Transverse colon (tissue), 4 donors: Measurements from ENCODE around the gene ZNF248. TPM values are rescaled to one million over a fixed set of nuclear protein-coding genes. Genes with fewer than 3 reads are reported as not detected.

Source experiments
- DNase-seq: peaks from one replicate; pipeline ENCODE4 v3.0.0-alpha.2; 2019
- H3K27ac ChIP-seq, 4 donors: fragments of 200-600 bp; sonication (generic); 2 replicates each; pipeline ENCODE4 v1.5.1; 2016 to 2018; ENCODE audit warnings: inconsistent platforms in 4 of 4
- H3K27me3 ChIP-seq: fragments of 200-600 bp; sonication (generic); 2 replicates; pipeline ENCODE4 v1.5.1; 2017; ENCODE audit warnings: inconsistent platforms
- H3K36me3 ChIP-seq, 4 donors: fragments of 200-600 bp; sonication (generic); 2 replicates each; pipeline ENCODE4 v1.5.1; 2017 to 2019; ENCODE audit warnings: inconsistent platforms in 4 of 4
- H3K4me1 ChIP-seq, 4 donors: fragments of 200-600 bp; sonication (generic); 2 replicates each; pipeline ENCODE4 v1.5.1; 2017 to 2020; ENCODE audit warnings: inconsistent platforms in 4 of 4
- H3K4me3 ChIP-seq, 4 donors: fragments of 200-600 bp; sonication (generic); 1 replicate in 1 of 4; 2 replicates in 3 of 4; pipeline versions ENCODE4 v1.5.1 to v1.6.1; 2017 to 2019; ENCODE audit warnings: inconsistent platforms in 4 of 4
- H3K9me3 ChIP-seq, 2 donors: fragments of 200-600 bp; sonication (generic); 2 replicates each; pipeline ENCODE4 v1.5.1; 2017 to 2019; ENCODE audit warnings: inconsistent platforms in 2 of 2
- EP300 ChIP-seq: sonication (generic); formaldehyde crosslinking; IDR thresholded peaks from one replicate; pipeline ENCODE4 v1.6.1; 2017; ENCODE audit warnings: antibody characterized with exemption, low read depth
- POLR2A ChIP-seq: fragments of 450-650 bp; IDR thresholded peaks from one replicate; pipeline ENCODE4 v1.6.1; 2016; ENCODE audit warnings: antibody characterized with exemption, mild to moderate bottlenecking, moderate library complexity
- POLR2AphosphoS5 ChIP-seq, 3 donors: sonication (generic); formaldehyde crosslinking; IDR thresholded peaks; one replicate each; pipeline ENCODE4 v1.6.1; 2016; ENCODE audit warnings: antibody characterized with exemption in 3 of 3
- WGBS, 2 donors: methylation state at CpG; one replicate each; pipeline ENCODE4 v1.1.5; 2018; ENCODE audit warnings: low coverage in 1 of 2; 5-methylcytosine and 5-hydroxymethylcytosine counted together
- in situ Hi-C, 4 donors: fragments of 200-750 bp; cut with MboI; loops; one replicate each; pipeline versions ENCODE4 v1.15.0 to v1.15.1; 2017; ENCODE audit warnings: low sequenced_read_pairs in 3 of 4, low pct_ligation_motif_present in 1 of 4, low pct_unique_long_range_greater_than_20kb in 1 of 4
- intact Hi-C: fragments of 100-400 bp; cut with DNase I; formaldehyde crosslinking; loops from one replicate; pipeline ENCODE4 v1.15.1; 2023; ENCODE audit warnings: low total_unique reads
- total RNA-seq, 4 donors: library from RNA; depleted of rRNA; stranded (reverse); fragments of >200 nt; gene quantifications; one replicate each; pipeline ENCODE4 v1.1.0, GENCODE V29; 2016
- TF ChIP-seq, protein P1 (sequence below), 5 experiments: fragments of 200-600 bp in 3 of 5; fragments of 450-650 bp in 2 of 5; sonication (generic) in 3 of 5; IDR thresholded peaks; 1 replicate in 2 of 5; 2 replicates in 3 of 5; pipeline ENCODE4 v1.5.1; 2016 to 2017; ENCODE audit warnings: antibody characterized with exemption in 5 of 5, inconsistent platforms in 3 of 5, mild to moderate bottlenecking in 2 of 5, moderate library complexity in 1 of 5

The ZNF248 gene
- total RNA-seq, 4 donors from 2014 or later: 13.8 to 24.7 (median 19.1) TPM

DNA sequence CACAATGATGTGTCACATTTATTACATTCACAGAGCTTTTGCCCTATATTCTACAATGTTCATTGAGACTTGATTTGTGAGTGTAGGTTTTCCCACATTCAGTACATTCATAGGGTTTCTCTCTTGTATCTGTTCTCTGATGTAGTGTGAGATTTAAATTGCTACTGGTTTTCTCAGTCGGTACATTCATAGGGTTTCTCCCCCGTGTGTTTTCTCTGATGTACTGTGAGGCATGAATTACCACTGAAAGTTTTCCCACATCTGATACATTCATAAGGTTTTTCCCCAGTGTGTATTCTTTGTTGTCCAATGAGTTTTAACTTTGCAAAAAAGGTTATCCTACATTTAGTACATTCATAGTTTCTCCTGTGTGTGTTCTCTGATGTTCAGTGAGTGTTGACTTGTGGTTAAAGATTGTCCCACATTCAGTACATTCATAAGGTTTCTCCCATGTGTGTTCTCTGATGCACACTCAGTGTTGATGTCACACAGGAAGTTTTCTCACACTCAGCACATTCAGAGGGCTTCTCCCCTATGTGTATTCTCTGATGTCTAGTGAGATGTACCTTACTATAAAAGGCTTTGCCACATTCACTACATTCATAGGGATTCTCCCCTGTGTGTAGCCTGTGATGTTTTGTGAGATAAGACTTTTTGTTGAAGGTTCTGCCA is 63.0 kb downstream of the ZNF248 start:
- no peak for DNase-seq
- no peak overlapping the region for H3K27ac ChIP-seq
- TF ChIP-seq, protein P1, sequence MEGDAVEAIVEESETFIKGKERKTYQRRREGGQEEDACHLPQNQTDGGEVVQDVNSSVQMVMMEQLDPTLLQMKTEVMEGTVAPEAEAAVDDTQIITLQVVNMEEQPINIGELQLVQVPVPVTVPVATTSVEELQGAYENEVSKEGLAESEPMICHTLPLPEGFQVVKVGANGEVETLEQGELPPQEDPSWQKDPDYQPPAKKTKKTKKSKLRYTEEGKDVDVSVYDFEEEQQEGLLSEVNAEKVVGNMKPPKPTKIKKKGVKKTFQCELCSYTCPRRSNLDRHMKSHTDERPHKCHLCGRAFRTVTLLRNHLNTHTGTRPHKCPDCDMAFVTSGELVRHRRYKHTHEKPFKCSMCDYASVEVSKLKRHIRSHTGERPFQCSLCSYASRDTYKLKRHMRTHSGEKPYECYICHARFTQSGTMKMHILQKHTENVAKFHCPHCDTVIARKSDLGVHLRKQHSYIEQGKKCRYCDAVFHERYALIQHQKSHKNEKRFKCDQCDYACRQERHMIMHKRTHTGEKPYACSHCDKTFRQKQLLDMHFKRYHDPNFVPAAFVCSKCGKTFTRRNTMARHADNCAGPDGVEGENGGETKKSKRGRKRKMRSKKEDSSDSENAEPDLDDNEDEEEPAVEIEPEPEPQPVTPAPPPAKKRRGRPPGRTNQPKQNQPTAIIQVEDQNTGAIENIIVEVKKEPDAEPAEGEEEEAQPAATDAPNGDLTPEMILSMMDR (IDR thresholded peaks at IDR 0.05): no peak
- TF ChIP-seq EP300: no peak
- no peak for TF ChIP-seq POLR2AphosphoS5 (IDR thresholded peaks at IDR 0.05)
- no peak for TF ChIP-seq POLR2A
- peaks cover 23 to 27% of the 10 kb centered on the region in 2 donors for H3K9me3 ChIP-seq
- WGBS, 2 donors: 94 to 95% methylated on average over 2 of the region's 2 CpGs
- H3K4me1 ChIP-seq: no peaks in the 10 kb centered on the region
- in situ Hi-C loops (no loop called here), intact Hi-C loops (loop anchor here (1.0 kb wide), 1 partner anchor 20 kb away; no protein-coding TSS in a partner anchor)
- H3K4me3 ChIP-seq: no peak overlapping the region
- peaks cover 0 to 4% (median 0%) of the 10 kb centered on the region in 4 donors for H3K36me3 ChIP-seq
- no peaks in the 10 kb centered on the region for H3K27me3 ChIP-seq

DNA sequence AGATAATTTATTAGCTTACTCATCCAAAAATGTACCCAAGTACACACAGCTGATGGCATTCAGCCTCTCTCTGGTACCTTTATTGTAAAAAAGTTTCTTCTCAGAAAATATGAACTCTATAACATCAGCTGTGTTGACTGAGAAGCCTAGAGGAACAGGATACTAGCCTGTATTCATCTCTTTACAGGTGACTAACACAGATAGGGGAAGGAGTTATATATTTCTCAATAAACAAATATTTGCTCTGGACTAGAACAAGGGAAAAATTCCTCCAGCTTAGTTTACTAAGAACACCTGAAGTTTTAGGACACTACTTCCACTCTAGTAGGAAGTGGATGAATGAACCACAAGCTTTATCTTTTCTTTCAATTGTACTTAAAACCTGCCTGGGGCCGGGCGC is 67.8 kb downstream of the ZNF248 start:
- Histone ChIP-seq H3K4me3 (no peak overlapping the region), H3K9me3 (peaks cover 11 to 15% of the 10 kb centered on the region in 2 donors), H3K27ac (no peak overlapping the region), H3K36me3 (no peaks in the 10 kb centered on the region), H3K4me1 (no peaks in the 10 kb centered on the region), H3K27me3 (no peaks in the 10 kb centered on the region)
- in situ Hi-C loops: no loop called here
- TF ChIP-seq POLR2AphosphoS5 (IDR thresholded peaks at IDR 0.05): no peak
- TF ChIP-seq, protein P1 (IDR thresholded peaks at IDR 0.05): no peak
- no peak for TF ChIP-seq EP300
- no peak for TF ChIP-seq POLR2A
- intact Hi-C loops: no loop called here
- WGBS, 2 donors: 29% methylated on average over 2 of the region's 2 CpGs; no CpG with 5 or more reads in 1 of the 2 donors
- no peak for DNase-seq

DNA sequence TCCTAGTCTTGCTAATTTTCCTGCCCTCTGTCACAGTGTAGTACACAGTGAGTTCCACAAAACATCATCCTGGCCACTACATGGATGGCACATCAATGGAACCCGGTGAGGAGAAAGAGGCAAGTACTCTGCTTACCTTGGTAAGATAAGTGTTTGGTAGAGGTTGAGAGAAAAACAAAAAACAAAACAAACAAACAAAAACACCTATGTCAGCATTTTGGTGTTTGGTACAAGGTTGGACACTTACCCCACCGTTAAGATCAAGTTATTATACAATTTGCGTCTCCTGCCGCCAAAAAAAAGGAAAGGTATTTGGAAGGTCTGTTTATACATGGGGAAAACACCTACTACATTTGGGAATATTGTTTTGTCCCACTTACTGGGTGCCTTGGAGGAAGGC is 72.7 kb downstream of the ZNF248 start:
- Histone ChIP-seq H3K9me3 (peaks cover 8 to 9% of the 10 kb centered on the region in 2 donors), H3K36me3 (no peaks in the 10 kb centered on the region), H3K27me3 (no peaks in the 10 kb centered on the region), H3K4me3 (no peak overlapping the region), H3K4me1 (no peaks in the 10 kb centered on the region), H3K27ac (no peak overlapping the region)
- intact Hi-C loops (no loop called here), in situ Hi-C loops (no loop called here)
- TF ChIP-seq EP300: no peak
- no peak for TF ChIP-seq POLR2A
- TF ChIP-seq POLR2AphosphoS5 (IDR thresholded peaks at IDR 0.05): no peak
- TF ChIP-seq, protein P1 (IDR thresholded peaks at IDR 0.05): no peak
- 71 to 76% methylated on average over 4 of the region's 4 CpGs for WGBS, 2 donors
- no peak for DNase-seq

DNA sequence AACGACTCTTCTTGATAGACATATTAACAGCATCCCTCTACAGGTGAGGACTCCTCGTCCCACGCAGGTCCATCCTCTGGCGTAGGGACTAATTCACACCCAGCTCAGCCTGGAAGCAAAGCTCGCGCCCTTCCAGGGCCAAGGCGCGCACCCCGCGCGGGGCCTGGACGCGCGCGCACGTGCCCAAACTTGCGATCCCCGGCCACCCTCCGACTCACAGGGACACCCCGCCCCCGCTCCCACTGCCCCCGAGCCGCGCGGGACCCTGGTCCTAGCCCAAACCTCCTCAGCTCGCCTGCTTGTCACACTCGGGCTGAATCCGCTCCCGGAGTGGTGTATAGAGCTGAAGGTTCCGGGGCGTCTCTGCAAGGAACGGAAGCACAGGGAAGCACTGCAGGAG is 76.9 kb downstream of the ZNF248 start:
- DNase-seq: no peak
- in situ Hi-C loops (no loop called here), intact Hi-C loops (no loop called here)
- Histone ChIP-seq H3K27me3 (no peaks in the 10 kb centered on the region), H3K27ac (no peak overlapping the region), H3K9me3 (peaks cover 0 to 9% of the 10 kb centered on the region in 2 donors), H3K4me1 (no peaks in the 10 kb centered on the region), H3K36me3 (no peaks in the 10 kb centered on the region), H3K4me3 (no peak overlapping the region)
- TF ChIP-seq POLR2AphosphoS5 (IDR thresholded peaks at IDR 0.05): no peak
- no peak for TF ChIP-seq POLR2A
- TF ChIP-seq EP300: no peak
- WGBS, 2 donors: 54 to 83% methylated on average over 2 to 32 of the region's 32 CpGs
